ENCODE data around the gene ASF1B. TPM values are rescaled to one million over a fixed set of nuclear protein-coding genes. Genes with fewer than 3 reads are reported as not detected.

Gene ASF1B
- total and polyA plus RNA-seq, 2 donors (not counting 3 experiments of a cell fraction or from before 2014, with no cell fraction given): 39.1 to 42.4 TPM

DNA sequence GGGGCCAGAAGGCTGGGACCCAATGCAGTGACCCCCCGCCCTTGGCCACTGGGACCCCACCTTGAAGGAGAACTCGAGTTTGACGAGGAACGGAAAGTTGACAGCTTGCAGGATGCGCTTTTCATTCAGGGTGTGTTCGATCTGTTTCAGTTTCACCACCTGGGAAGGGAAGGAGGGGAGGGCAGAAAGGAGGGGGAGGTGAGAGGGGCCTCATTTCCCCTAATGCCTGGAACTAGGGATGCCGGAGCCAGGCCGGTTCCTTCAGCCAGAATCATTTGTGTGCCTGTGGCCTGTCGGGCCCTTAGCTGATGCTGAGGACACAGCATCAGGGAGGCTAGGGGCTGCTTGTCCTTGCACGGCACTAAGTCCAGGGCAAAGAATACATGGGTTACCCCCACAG, 33.6 kb downstream of the ASF1B start:
- no peak overlapping the region for H3K4me3 ChIP-seq (replicated peaks in 1 of 3; ENCODE audit: insufficient read depth in 1 of 3, low read depth in 1 of 3, low read length in 3 of 3)
- intact Hi-C loops (cut with micrococcal nuclease) (no loop called here), dilution Hi-C loops (cut with MboI; ENCODE audit: extremely low pct_ligation_motif_present, low sequenced_read_pairs) (no loop called here)
- CTCF ChIA-PET: interaction anchor here (1.7 kb wide), 1 partner anchor 21 kb away, joined by 5 read pairs; no protein-coding TSS in a partner anchor
- H3K4me1 ChIP-seq (ENCODE audit: control insufficient read depth, extremely low read depth, insufficient read depth, low read length): peaks cover under 1% of the 10 kb centered on the region
- H3K27ac ChIP-seq (ENCODE audit: insufficient read depth, low read depth, low read length): no peak overlapping the region
- no peaks in the 10 kb centered on the region for H3K79me2 ChIP-seq (ENCODE audit: control insufficient read depth, insufficient read depth, low read length)
- DNase-seq (ENCODE audit: low read depth, low spot score) (no peak), FAIRE-seq (no peak)
- H2AFZ ChIP-seq (ENCODE audit: low read depth, low read length): no peak overlapping the region
- no peak overlapping the region for H3K4me2 ChIP-seq (ENCODE audit: insufficient read depth, low read length)
- no peaks in the 10 kb centered on the region for H3K9me1 ChIP-seq (replicated peaks; ENCODE audit: control insufficient read depth, extremely low read depth, insufficient read depth, low read length)
- H3K9me3 ChIP-seq (replicated peaks; ENCODE audit: control insufficient read depth, insufficient read depth, low read length): no peaks in the 10 kb centered on the region
- peaks cover 0 to 20% of the 10 kb centered on the region in 2 experiments for H3K36me3 ChIP-seq (ENCODE audit: control insufficient read depth in 2 of 2, extremely low read depth in 1 of 2, insufficient read depth in 2 of 2, low read length in 2 of 2)
- H3K9ac ChIP-seq (replicated peaks; ENCODE audit: extremely low read depth, insufficient read depth, low read length): no peak overlapping the region
- no TSS peak for BruUV-seq (replicated peaks)
- POLR2A ChIA-PET: no interaction called here
- H4K20me1 ChIP-seq (replicated peaks; ENCODE audit: control insufficient read depth, extremely low read depth, insufficient read depth, low read length): no peaks in the 10 kb centered on the region
- TF ChIP-seq MAX (IDR thresholded peaks at IDR 0.05; ENCODE audit: insufficient read depth, insufficient read length) (no peak), EZH2 (IDR thresholded peaks at IDR 0.05; ENCODE audit: borderline replicate concordance, low read depth, low read length, severe bottlenecking) (no peak), POLR2A (IDR thresholded peaks at IDR 0.05; ENCODE audit: low read depth, low read length) (no peak), POLR2AphosphoS5 (IDR thresholded peaks at IDR 0.05; ENCODE audit: insufficient read depth, low read depth, low read length) (no peak), JUN (IDR thresholded peaks at IDR 0.05; ENCODE audit: borderline replicate concordance, insufficient read depth, insufficient read length, low read depth) (no peak), MYC (IDR thresholded peaks at IDR 0.05; ENCODE audit: low read depth, low read length) (no peak), GATA2 (IDR thresholded peaks at IDR 0.05; ENCODE audit: insufficient read depth, insufficient read length, low read depth, low read length) (no peak), FOS (IDR thresholded peaks at IDR 0.05; ENCODE audit: borderline replicate concordance, insufficient read depth, low read length) (no peak)
- TF ChIP-seq, protein P1, sequence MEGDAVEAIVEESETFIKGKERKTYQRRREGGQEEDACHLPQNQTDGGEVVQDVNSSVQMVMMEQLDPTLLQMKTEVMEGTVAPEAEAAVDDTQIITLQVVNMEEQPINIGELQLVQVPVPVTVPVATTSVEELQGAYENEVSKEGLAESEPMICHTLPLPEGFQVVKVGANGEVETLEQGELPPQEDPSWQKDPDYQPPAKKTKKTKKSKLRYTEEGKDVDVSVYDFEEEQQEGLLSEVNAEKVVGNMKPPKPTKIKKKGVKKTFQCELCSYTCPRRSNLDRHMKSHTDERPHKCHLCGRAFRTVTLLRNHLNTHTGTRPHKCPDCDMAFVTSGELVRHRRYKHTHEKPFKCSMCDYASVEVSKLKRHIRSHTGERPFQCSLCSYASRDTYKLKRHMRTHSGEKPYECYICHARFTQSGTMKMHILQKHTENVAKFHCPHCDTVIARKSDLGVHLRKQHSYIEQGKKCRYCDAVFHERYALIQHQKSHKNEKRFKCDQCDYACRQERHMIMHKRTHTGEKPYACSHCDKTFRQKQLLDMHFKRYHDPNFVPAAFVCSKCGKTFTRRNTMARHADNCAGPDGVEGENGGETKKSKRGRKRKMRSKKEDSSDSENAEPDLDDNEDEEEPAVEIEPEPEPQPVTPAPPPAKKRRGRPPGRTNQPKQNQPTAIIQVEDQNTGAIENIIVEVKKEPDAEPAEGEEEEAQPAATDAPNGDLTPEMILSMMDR (IDR thresholded peaks at IDR 0.05; ENCODE audit: extremely low read depth in 1 of 2, insufficient read depth in 1 of 2, low read depth in 1 of 2, low read length in 2 of 2): no peak
- no peaks in the 10 kb centered on the region for H3K27me3 ChIP-seq (ENCODE audit: control insufficient read depth in 2 of 2, insufficient read depth in 2 of 2, low read length in 2 of 2)
